ENCODE results near the gene SLC3A2.
"Not testable (repeated sequence)": the region's sequence is repeated elsewhere in the genome, so short reads cannot be mapped to it uniquely, and the experiment has no call there.

The SLC3A2 gene

GRCh38 chr11:62931499-62932278 is 51.0 kb downstream of the SLC3A2 start:
- DNase-seq = no peak

DNA sequence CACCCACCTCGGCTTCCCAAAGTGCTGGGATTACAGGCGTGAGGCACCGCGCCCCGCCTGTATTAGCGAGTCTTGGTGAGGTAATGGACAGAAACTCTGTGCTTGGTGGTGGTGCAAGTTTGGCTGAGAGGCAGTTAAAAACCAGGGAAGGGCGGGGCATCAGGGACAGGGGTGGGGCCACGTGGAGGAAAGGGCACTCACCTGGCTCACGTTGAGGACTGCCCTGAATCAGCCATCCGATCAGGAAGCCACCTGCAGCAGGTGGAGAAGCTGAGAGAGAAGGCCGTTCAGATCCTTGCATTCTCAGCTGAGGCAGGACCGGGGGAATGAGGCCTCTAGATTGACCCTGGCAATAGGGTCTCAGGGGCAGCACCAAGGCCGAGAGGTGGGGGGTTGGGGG is 52.6 kb downstream of the SLC3A2 start:
- no peak for DNase-seq

- DNase-seq = no peak
Measured at GRCh38 chr11:62933750-62934495, 53.2 kb downstream of the SLC3A2 start.

DNA sequence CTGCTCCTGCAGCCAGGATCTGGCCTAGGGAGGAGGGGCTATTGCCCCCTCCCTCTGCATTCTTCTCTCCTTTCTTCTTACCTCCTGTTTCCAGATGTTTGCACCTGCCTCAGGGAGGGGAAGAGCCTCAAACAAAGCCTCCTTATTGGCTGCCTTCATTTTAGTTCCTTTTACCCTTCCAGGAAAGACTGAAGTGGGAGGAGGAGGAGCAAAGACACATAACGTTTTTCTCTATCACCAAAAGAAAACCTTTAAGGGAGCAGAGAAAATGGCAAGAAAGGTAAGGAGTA is 53.7 kb downstream of the SLC3A2 start:
- DNase-seq = no peak

- DNase-seq = not testable (repeated sequence)
Measured at GRCh38 chr11:62937528-62937927, 56.8 kb downstream of the SLC3A2 start.
